ENCODE measurements around the gene CHKB.
A peak's percentile ranks its signal among the peaks of the same experiment; 100 is the strongest.

CHKB gene

DNA sequence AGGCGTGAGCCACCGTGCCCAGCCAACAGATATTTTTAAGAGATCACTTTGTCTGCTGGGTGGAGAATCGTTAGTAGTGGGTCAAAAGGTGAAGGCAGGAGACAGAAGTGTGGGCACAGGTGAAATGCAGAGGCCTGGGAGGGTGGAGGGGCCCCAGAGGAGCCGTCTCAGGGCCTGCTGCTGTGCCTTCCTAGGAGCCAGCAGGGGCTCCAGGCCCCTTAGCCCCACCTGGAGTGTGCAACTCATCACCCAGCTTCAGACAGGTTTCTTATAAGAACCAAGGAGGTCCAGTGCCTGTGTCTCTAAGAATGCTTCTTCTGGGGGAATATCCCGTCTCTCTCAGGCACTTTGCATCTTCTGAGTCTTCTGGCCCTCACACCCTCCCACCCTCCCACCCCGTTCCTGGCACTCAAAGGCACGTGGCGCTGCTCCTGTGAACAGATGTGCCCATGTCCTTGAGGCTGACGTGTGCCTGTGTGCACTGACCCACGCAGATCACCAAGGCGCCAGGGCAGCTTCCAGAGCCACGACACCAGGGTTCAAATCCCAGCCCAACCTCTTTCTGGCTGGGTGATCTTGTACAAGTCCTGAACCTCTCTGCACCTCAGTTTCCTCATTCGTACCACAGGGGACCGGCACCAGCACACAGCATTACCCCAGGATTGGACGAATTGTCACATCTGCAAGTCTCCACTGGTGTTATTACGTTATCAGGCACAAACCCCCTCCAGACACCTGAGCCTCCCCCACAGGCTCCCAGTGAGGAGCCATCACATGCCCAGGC, 41.9 kb upstream of the CHKB start:
- TF ChIP-seq FOXP2 (optimal IDR thresholded peaks at IDR 0.05; ENCODE audit: borderline replicate concordance, extremely low read depth, extremely low read length, insufficient read depth) (no peak), POLR2AphosphoS5 (IDR thresholded peaks at IDR 0.05; ENCODE audit: low read depth, low read length) (no peak), SIN3A (IDR thresholded peaks at IDR 0.05; ENCODE audit: borderline replicate concordance, insufficient read depth, low read length) (no peak), TAF1 (IDR thresholded peaks at IDR 0.05; ENCODE audit: borderline replicate concordance, insufficient read depth, low read length) (no peak)
- TF ChIP-seq, protein P1, sequence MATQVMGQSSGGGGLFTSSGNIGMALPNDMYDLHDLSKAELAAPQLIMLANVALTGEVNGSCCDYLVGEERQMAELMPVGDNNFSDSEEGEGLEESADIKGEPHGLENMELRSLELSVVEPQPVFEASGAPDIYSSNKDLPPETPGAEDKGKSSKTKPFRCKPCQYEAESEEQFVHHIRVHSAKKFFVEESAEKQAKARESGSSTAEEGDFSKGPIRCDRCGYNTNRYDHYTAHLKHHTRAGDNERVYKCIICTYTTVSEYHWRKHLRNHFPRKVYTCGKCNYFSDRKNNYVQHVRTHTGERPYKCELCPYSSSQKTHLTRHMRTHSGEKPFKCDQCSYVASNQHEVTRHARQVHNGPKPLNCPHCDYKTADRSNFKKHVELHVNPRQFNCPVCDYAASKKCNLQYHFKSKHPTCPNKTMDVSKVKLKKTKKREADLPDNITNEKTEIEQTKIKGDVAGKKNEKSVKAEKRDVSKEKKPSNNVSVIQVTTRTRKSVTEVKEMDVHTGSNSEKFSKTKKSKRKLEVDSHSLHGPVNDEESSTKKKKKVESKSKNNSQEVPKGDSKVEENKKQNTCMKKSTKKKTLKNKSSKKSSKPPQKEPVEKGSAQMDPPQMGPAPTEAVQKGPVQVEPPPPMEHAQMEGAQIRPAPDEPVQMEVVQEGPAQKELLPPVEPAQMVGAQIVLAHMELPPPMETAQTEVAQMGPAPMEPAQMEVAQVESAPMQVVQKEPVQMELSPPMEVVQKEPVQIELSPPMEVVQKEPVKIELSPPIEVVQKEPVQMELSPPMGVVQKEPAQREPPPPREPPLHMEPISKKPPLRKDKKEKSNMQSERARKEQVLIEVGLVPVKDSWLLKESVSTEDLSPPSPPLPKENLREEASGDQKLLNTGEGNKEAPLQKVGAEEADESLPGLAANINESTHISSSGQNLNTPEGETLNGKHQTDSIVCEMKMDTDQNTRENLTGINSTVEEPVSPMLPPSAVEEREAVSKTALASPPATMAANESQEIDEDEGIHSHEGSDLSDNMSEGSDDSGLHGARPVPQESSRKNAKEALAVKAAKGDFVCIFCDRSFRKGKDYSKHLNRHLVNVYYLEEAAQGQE (IDR thresholded peaks at IDR 0.05; ENCODE audit: insufficient read depth in 1 of 2, low read depth in 2 of 2, low read length in 2 of 2) = no peak

- TF ChIP-seq SIN3A (IDR thresholded peaks at IDR 0.05; ENCODE audit: borderline replicate concordance, insufficient read depth, low read length) = no peak
Measured at GRCh38 chr22:50622723-50623327, 40.2 kb upstream of the CHKB start.

- TF ChIP-seq SIN3A (IDR thresholded peaks at IDR 0.05; ENCODE audit: borderline replicate concordance, insufficient read depth, low read length) (no peak), FOXP2 (optimal IDR thresholded peaks at IDR 0.05; ENCODE audit: borderline replicate concordance, extremely low read depth, extremely low read length, insufficient read depth) (no peak), POLR2AphosphoS5 (IDR thresholded peaks at IDR 0.05; ENCODE audit: low read depth, low read length) (no peak), TAF1 (IDR thresholded peaks at IDR 0.05; ENCODE audit: borderline replicate concordance, insufficient read depth, low read length) (no peak)
- TF ChIP-seq, protein P1 (IDR thresholded peaks at IDR 0.05; ENCODE audit: insufficient read depth in 1 of 2, low read depth in 2 of 2, low read length in 2 of 2) = no peak
Measured at GRCh38 chr22:50621948-50622722, 39.5 kb upstream of the CHKB start.

- no peak for TF ChIP-seq FOXP2 (optimal IDR thresholded peaks at IDR 0.05; ENCODE audit: borderline replicate concordance, extremely low read depth, extremely low read length, insufficient read depth)
- TF ChIP-seq POLR2AphosphoS5 (IDR thresholded peaks at IDR 0.05; ENCODE audit: low read depth, low read length) = no peak
- TF ChIP-seq, protein P1 (IDR thresholded peaks at IDR 0.05; ENCODE audit: insufficient read depth in 1 of 2, low read depth in 2 of 2, low read length in 2 of 2) = no peak
- no peak for TF ChIP-seq TAF1 (IDR thresholded peaks at IDR 0.05; ENCODE audit: borderline replicate concordance, insufficient read depth, low read length)
- TF ChIP-seq SIN3A (IDR thresholded peaks at IDR 0.05; ENCODE audit: borderline replicate concordance, insufficient read depth, low read length) = no peak
Measured at GRCh38 chr22:50621356-50621880, 38.8 kb upstream of the CHKB start.

DNA sequence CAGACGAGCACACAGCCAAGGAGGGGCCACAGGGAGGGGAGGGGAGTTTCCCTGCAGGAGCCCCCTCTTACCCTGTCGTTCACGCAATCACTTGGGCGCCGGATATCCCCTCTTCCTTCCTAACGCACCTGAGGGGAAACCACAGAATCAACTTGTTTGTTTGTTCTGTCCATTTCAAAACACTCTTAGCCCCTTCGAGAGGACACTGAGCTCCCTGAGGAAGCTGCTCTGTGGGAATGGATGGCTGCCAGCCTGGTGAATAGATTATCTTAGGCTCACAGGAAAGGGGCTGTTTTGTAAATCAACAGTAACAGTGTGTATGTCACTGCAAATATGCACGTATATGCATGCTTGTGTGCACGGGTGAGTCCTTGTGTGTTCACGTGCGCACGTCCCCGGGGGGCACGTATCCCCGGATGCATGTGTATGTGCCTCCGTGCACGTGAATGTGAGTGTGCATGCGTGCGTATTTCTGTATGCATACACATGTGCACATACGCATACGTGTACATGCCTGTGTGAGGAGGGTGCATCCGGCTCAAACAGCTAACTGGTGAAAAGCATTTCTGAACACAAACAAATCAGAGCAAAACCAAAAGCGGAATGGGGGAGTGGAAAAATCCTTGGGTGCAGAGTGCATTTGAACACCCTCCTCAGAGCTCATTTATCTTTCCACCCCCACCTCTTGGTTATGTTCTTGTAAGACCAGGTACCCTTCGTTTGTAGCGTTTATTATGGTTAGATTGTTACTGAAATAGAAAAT, 38.1 kb upstream of the CHKB start:
- TF ChIP-seq, protein P1 (IDR thresholded peaks at IDR 0.05; ENCODE audit: insufficient read depth in 1 of 2, low read depth in 2 of 2, low read length in 2 of 2) = 0 out of 4 replicates have a peak, but pooled peaks of 1 of the 2 experiments have one; percentile 2
- TF ChIP-seq POLR2AphosphoS5 (IDR thresholded peaks at IDR 0.05; ENCODE audit: low read depth, low read length) (no peak), SIN3A (IDR thresholded peaks at IDR 0.05; ENCODE audit: borderline replicate concordance, insufficient read depth, low read length) (no peak)
